Measurements from ENCODE around the gene SLC25A42.

DNA sequence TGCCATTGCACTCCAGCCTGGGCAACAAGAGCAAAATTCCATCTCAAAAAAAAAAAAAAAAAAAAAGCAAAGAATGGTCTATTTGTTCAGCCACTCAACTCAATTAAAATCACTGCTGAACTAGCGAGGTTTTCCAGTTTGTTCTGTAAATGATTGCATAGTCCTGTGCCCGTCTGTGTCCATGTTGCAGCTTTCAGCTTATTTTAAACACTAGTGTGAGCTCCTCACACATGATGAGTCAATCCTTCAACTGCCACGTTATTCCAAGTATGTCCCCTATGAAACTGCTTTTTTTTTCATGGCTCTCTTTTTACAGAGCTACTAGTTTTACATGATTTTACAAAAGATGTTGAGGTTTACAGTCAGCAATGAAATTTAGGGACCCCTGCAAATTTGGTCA is 42.7 kb upstream of the SLC25A42 start:
- TF ChIP-seq POLR2A (IDR thresholded peaks at IDR 0.05; ENCODE audit: low read depth, low read length) (no peak), POLR2AphosphoS5 (IDR thresholded peaks at IDR 0.05; ENCODE audit: low read depth, low read length) (no peak), TAF1 (IDR thresholded peaks at IDR 0.05; ENCODE audit: borderline replicate concordance, low read depth, low read length) (no peak)

Measured in GM12892 (cell line).